K562 (cell line): ENCODE measurements around the gene HUNK. TPM values are rescaled to one million over a fixed set of nuclear protein-coding genes. Genes with fewer than 3 reads are reported as not detected.
A peak's percentile ranks its signal among the peaks of the same experiment; 100 is the strongest.

ENCODE experiments used
- ATAC-seq: fragments of 200-7000 bp; cut with Tn5 transposase; 3 replicates; pipeline ENCODE4 v1.9.1; 2020; ENCODE audit warnings: moderate library complexity
- Bru-seq: library from RNA; stranded (reverse); fragments of 400-500 nt; gene quantifications from one replicate; lab custom pipeline; 2021; lab: Mats Ljungman, UMichigan
- BruChase-seq, 2 experiments: library from RNA; stranded (reverse); fragments of 400-500 nt; gene quantifications; one replicate each; lab custom pipeline; 2021; lab: Mats Ljungman, UMichigan
- BruUV-seq: library from RNA; stranded (reverse); fragments of 400-500 nt; replicated peaks from 2 replicates; lab custom pipeline; 2021; lab: Mats Ljungman, UMichigan
- CTCF ChIA-PET: fragments of 300-600 bp; formaldehyde crosslinking; extraction: SDS; loops from one replicate; lab custom pipeline; 2021; ENCODE audit warnings: low intra/inter-chr PET ratio; lab: Yijun Ruan, JAX
- POLR2A ChIA-PET: fragments of 300-600, 350-650 bp; sonication (Branson Sonifier 250); formaldehyde crosslinking; extraction: SDS; loops from one replicate; lab custom pipeline; 2021; ENCODE audit warnings: antibody characterized with exemption, inconsistent platforms; lab: Yijun Ruan, JAX
- DNase-seq, 4 experiments: peaks; one replicate each; pipeline versions ENCODE4 v3.0.0 to v3.0.0-alpha.2; 2011 to 2018; ENCODE audit warnings: low spot score in 3 of 4, mixed read lengths in 3 of 4; ENCODE audit errors: extremely low read depth in 1 of 4
- FAIRE-seq: peaks from 2 replicates; lab custom pipeline; 2011; peaks lifted over from hg19 to GRCh38; lab: Jason Lieb, UNC
- H2AFZ ChIP-seq: 2 replicates; pipeline ENCODE4 v1.6.0; 2011; ENCODE audit warnings: low read depth, low read length, control low read depth, inconsistent platforms
- H3K27ac ChIP-seq: fragments of 200-600 bp; 3 replicates; pipeline ENCODE4 v1.8.0; 2011; ENCODE audit warnings: low read depth, mild to moderate bottlenecking, control low read depth, inconsistent platforms, low read length, moderate library complexity, mixed read lengths; ENCODE audit errors: extremely low read depth
- H3K27me3 ChIP-seq, 2 experiments: fragments of 300-600 bp in 1 of 2; 2 replicates in 1 of 2; 3 replicates in 1 of 2; pipeline versions ENCODE4 v1.6.0 to v1.8.0; 2011; ENCODE audit warnings: inconsistent platforms in 2 of 2, low read length in 2 of 2, mild to moderate bottlenecking in 1 of 2, mixed read lengths in 1 of 2, moderate library complexity in 1 of 2; ENCODE audit not compliant: control insufficient read depth in 2 of 2, insufficient read depth in 2 of 2
- H3K36me3 ChIP-seq: fragments of 300-600 bp; 3 replicates; pipeline ENCODE4 v1.8.0; 2011; ENCODE audit warnings: mild to moderate bottlenecking, low read length, inconsistent platforms; ENCODE audit not compliant: control insufficient read depth, insufficient read depth
- H3K4me1 ChIP-seq, 2 experiments: fragments of 200-600 bp in 1 of 2; replicated peaks in 1 of 2; 2 replicates in 1 of 2; 3 replicates in 1 of 2; pipeline versions ENCODE4 v1.5.1 to v1.8.0; 2011; ENCODE audit warnings: inconsistent platforms in 2 of 2, low read length in 2 of 2, mild to moderate bottlenecking in 1 of 2, mixed read lengths in 1 of 2, moderate library complexity in 1 of 2; ENCODE audit not compliant: control insufficient read depth in 2 of 2, insufficient read depth in 2 of 2
- H3K4me2 ChIP-seq: 2 replicates; pipeline ENCODE4 v1.6.1; 2011; ENCODE audit warnings: low read length, control low read depth, inconsistent platforms, mixed read lengths; ENCODE audit not compliant: insufficient read depth
- H3K4me3 ChIP-seq: fragments of 200-600 bp; sonication (generic), shearing (Covaris generic); 2 replicates; pipeline ENCODE4 v1.5.1; 2016; ENCODE audit warnings: control low read depth, inconsistent platforms
- H3K79me2 ChIP-seq: fragments of 200-600 bp; 3 replicates; pipeline ENCODE4 v1.8.0; 2011; ENCODE audit warnings: low read length, inconsistent platforms; ENCODE audit not compliant: control insufficient read depth, insufficient read depth
- H3K9ac ChIP-seq, 2 experiments: 2 replicates each; pipeline versions ENCODE4 v1.6.0 to v1.6.1; 2011; ENCODE audit warnings: low read depth in 2 of 2, low read length in 2 of 2, control low read depth in 1 of 2, inconsistent platforms in 1 of 2, mild to moderate bottlenecking in 1 of 2, mixed read lengths in 1 of 2; ENCODE audit not compliant: insufficient read depth in 1 of 2
- H3K9me1 ChIP-seq: one replicate; pipeline ENCODE4 v1.6.0; 2011; ENCODE audit warnings: inconsistent platforms, mild to moderate bottlenecking, low read length, moderate library complexity; ENCODE audit not compliant: control insufficient read depth, insufficient read depth
- H3K9me3 ChIP-seq: replicated peaks from 2 replicates; pipeline ENCODE4 v1.5.1; 2011; ENCODE audit warnings: low read depth, low read length, inconsistent platforms; ENCODE audit not compliant: control insufficient read depth, insufficient read depth
- H4K20me1 ChIP-seq: replicated peaks from 2 replicates; pipeline ENCODE4 v1.6.1; 2011; ENCODE audit warnings: low read length, inconsistent platforms, mixed read lengths; ENCODE audit not compliant: control insufficient read depth, insufficient read depth
- DLX4 ChIP-seq: fragments of 250-450 bp; sonication (Bioruptor Pico); IDR thresholded peaks from 2 replicates; pipeline ENCODE4 v1.6.1; 2021; ENCODE audit warnings: mild to moderate bottlenecking
- PCBP1 ChIP-seq: fragments of 200-400 bp; formaldehyde crosslinking; IDR thresholded peaks from 2 replicates; pipeline ENCODE4 v1.6.1; 2018; ENCODE audit warnings: mild to moderate bottlenecking, low read depth, low read length; ENCODE audit not compliant: poor library complexity, severe bottlenecking
- POLR2B ChIP-seq: fragments of 450-650 bp; IDR thresholded peaks from 2 replicates; pipeline ENCODE4 v1.6.1; 2018; ENCODE audit warnings: low read depth; ENCODE audit not compliant: partially characterized antibody
- PYGO2 ChIP-seq: fragments of 450-650 bp; IDR thresholded peaks from 2 replicates; pipeline ENCODE4 v1.6.1; 2016; ENCODE audit warnings: mild to moderate bottlenecking, missing genetic modification characterization, moderate library complexity, missing compliant biosample characterization
- ZNF644 ChIP-seq: fragments of 200-800 bp; sonication (Bioruptor generic); IDR thresholded peaks from 2 replicates; pipeline ENCODE4 v1.6.1; 2016; ENCODE audit warnings: low read depth, missing genetic modification characterization, missing compliant biosample characterization
- WGBS: fragments of 100-300 bp; shearing (Covaris generic); methylation state at CpG from one replicate; pipeline ENCODE4 v1.1.6; 2016; ENCODE audit warnings: low coverage, mixed read lengths; ENCODE audit not compliant: insufficient coverage; ENCODE audit errors: missing lambda C conversion rate; 5-methylcytosine and 5-hydroxymethylcytosine counted together
- in situ Hi-C: fragments of 300-500 bp; cut with MboI; formaldehyde crosslinking; loops from 4 replicates; pipeline ENCODE4 v1.15.0; 2018; ENCODE audit warnings: inconsistent platforms, mixed read lengths
- intact Hi-C: fragments of 100-400 bp; cut with micrococcal nuclease; formaldehyde crosslinking; loops from 2 replicates; pipeline ENCODE4 v1.14.2; 2022
- long read RNA-seq, 3 experiments: library from polyadenylated mRNA in 2 of 3; library from RNA in 1 of 3; unstranded in 2 of 3; stranded (forward) in 1 of 3; transcript quantifications; one replicate each; pipeline ENCODE4 v2.0.0, GENCODE V29; 2019 to 2022
- polyA minus RNA-seq, 3 experiments: library from RNA; depleted of rRNA, polyadenylated mRNA; stranded (reverse); fragments of >200 nt; gene quantifications; 2 replicates each; pipeline ENCODE4 v1.2.3, GENCODE V29; 2011
- polyA plus RNA-seq, 8 experiments: library from polyadenylated mRNA; depleted of rRNA in 4 of 8; stranded (reverse) in 5 of 8; unstranded in 3 of 8; fragments of >200 nt; fragmentation: Nextera tagmentation in 2 of 8; fragmentation: Illumina TruSeq in 1 of 8; extraction: Ambion mirVana in 2 of 8; extraction: Trizol in 1 of 8; gene quantifications; 2 replicates each; pipeline versions ENCODE4 v1.2.1 to v1.2.3, GENCODE V29; 2011 to 2014; ENCODE audit warnings: inconsistent platforms in 1 of 8, missing spikeins in 1 of 8
- total RNA-seq, 7 experiments: library from RNA; depleted of rRNA in 6 of 7; stranded (reverse); fragments of >200 nt in 6 of 7; fragmentation: Illumina TruSeq in 2 of 7; extraction: Trizol in 2 of 7; gene quantifications; 2 replicates each; pipeline versions ENCODE4 v1.2.1 to v1.2.3, GENCODE V29; 2011 to 2021; ENCODE audit warnings: low replicate concordance in 1 of 7

The HUNK gene
- not detected in 2 replicates for total RNA-seq (2011; cell fraction: chromatin; rRNA removed; ENCODE audit: low replicate concordance)
- total RNA-seq (2011; cell fraction: nucleolus; rRNA removed), result not detected in 2 replicates
- total RNA-seq (2011; cell fraction: nucleoplasm; rRNA removed), result not detected in 2 replicates
- total RNA-seq (2014; rRNA removed), result not detected in 2 replicates
- not detected in 2 replicates for total RNA-seq (2014; rRNA removed; fragmentation: Illumina TruSeq; extraction: Trizol)
- not detected in 2 replicates for total RNA-seq (2015; rRNA removed; fragmentation: Illumina TruSeq; extraction: Trizol)
- 0.02 TPM in 1 of 2 replicates, not detected in the other for total RNA-seq (2021)
- polyA plus RNA-seq (2011; rRNA removed), result not detected in 2 replicates
- not detected in 2 replicates for polyA plus RNA-seq (2011; cell fraction: cytosol; rRNA removed)
- polyA plus RNA-seq (2011; cell fraction: nucleus; rRNA removed), result not detected in 2 replicates
- polyA plus RNA-seq (2012), result not detected in 2 replicates
- not detected in 2 replicates for polyA plus RNA-seq (2014; fragmentation: Illumina TruSeq; extraction: Trizol)
- not detected for polyA plus RNA-seq (2014; fragmentation: Nextera tagmentation; extraction: Ambion mirVana)
- not detected in 2 replicates for polyA plus RNA-seq (2014; rRNA removed)
- polyA minus RNA-seq (2011; rRNA and poly(A)+ RNA removed), result not detected in 2 replicates
- not detected in 2 replicates for polyA minus RNA-seq (2011; cell fraction: cytosol; rRNA and poly(A)+ RNA removed)
- polyA minus RNA-seq (2011; cell fraction: nucleus; rRNA and poly(A)+ RNA removed), result not detected in 2 replicates
- Bru-seq, nascent RNA, result percentile 2 among the genes with signal in this experiment
- percentile 3 among the genes with signal in this experiment for BruChase-seq, experiment 1, labeled RNA remaining after a 2-hour chase
- percentile 3 among the genes with signal in this experiment for BruChase-seq, experiment 2, labeled RNA remaining after a 6-hour chase
- long read RNA-seq, experiment 1, result 0 reads
- long read RNA-seq, experiment 2, result 0 reads
- long read RNA-seq, experiment 3, result 0 reads

- DNase-seq, result no peak
Observed at GRCh38 chr21:31872452-31873274, at the start of gene HUNK. HUNK (plus strand) TSS chr21:31873020; CDS start chr21:31873675, 655 bp downstream.

More at GRCh38 chr21:31872452-31873274, at the start of gene HUNK:
- peaks cover 39 to 40% of the 10 kb centered on the region in 2 experiments for H3K27me3 ChIP-seq
- no peak for TF ChIP-seq ZNF644 (tag)
- peak; percentile 1 for TF ChIP-seq PCBP1
- TF ChIP-seq PYGO2 (tag), result no peak
- no peak for TF ChIP-seq DLX4
- TF ChIP-seq POLR2B, result no peak
- no peaks in the 10 kb centered on the region for H3K36me3 ChIP-seq
- H3K4me3 ChIP-seq, result no peak within 1 kb of the TSS
- peaks cover 3% of the 10 kb centered on the region for H4K20me1 ChIP-seq
- intact Hi-C loops, result no loop called here
- no TSS peak for BruUV-seq
- 21% methylated on average over 34 of the region's 74 CpGs for WGBS
- ATAC-seq, result no peak
- H3K27ac ChIP-seq, result no peak within 1 kb of the TSS
- ChIA-PET CTCF (no interaction called here), POLR2A (no interaction called here)
- H3K4me1 ChIP-seq, result peaks cover 0 to 22% of the 10 kb centered on the region in 2 experiments; a peak in 1 of 5 replicates
- no peak within 1 kb of the TSS for H3K4me2 ChIP-seq
- H2AFZ ChIP-seq, result no peak within 1 kb of the TSS
- in situ Hi-C loops, result no loop called here
- H3K9me3 ChIP-seq, result no peaks in the 10 kb centered on the region
- H3K9ac ChIP-seq, result no peak within 1 kb of the TSS; a peak in 1 of 4 replicates
- no peaks in the 10 kb centered on the region for H3K9me1 ChIP-seq
- no peak for FAIRE-seq
- no peaks in the 10 kb centered on the region for H3K79me2 ChIP-seq
